ENCODE results near the gene HJURP.

DNA sequence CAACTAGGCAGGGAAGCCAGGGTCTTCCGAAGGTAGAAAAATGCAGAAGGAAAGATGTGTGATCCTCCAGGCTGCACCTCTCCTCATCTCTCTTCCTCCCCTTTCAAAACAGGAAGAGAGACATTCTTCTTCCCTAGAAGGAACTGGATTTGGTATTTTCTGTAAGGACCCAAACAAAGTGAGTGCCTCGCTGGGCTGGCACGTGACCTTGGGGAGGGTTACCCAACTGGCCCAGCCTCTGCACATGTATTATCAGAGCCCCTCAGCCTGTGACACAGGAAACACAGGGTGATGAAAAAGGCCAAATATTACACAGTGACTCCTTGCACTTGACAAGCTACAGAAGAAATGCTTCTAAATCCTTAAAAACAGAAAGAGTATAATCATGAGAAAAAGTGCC lies 2.3 kb downstream of the HJURP start:
- TF ChIP-seq RFX5 (IDR thresholded peaks at IDR 0.05) (no peak), HOXA7 (CRISPR knock-in tag; IDR thresholded peaks at IDR 0.05) (no peak)
